CMK (cell line): ENCODE measurements around the gene RASAL2.

Experiments used
- DNase-seq: peaks from one replicate; pipeline ENCODE4 v3.0.0-alpha.2; 2010; ENCODE audit warnings: low read depth

The RASAL2 gene

DNA sequence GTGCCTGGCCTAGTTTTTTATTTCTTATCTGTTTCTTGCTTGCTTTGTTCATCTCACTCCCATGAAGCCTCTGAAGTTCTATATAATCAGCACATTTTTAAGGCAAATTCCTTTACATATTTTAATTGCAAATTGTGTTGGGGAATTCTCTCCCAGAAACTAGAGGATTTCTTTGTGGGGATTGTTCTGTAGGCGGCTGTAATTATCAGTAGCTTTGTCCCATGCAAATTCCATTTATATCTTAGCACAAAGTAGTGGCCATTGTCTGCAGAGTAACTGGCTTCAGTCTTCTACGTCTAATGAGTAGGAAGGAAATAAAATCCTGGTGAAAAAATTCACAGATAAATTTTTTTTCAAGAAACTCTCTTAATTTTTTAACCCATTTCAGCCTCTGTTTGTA, 367.2 kb downstream of the RASAL2 start:
- DNase-seq = no peak

DNA sequence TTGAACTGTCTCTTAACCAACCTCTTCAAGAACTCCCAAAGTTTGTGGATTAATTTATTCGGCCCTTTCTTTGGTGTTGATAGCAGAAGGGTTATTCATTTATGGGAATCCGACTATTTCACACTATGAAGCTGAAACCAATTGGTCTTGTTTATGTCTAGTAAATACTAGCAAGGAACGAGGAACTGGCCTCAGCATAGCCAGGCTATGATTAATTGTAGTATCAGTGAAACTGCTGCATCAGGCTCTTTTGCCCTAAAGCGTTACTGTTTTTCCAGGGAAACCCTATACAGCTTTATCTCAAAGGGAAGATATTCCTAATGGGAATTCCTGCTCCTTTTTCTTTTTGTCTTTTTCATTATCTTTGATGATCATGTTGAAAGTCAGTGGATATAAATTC, 367.8 kb downstream of the RASAL2 start:
- DNase-seq = no peak

DNA sequence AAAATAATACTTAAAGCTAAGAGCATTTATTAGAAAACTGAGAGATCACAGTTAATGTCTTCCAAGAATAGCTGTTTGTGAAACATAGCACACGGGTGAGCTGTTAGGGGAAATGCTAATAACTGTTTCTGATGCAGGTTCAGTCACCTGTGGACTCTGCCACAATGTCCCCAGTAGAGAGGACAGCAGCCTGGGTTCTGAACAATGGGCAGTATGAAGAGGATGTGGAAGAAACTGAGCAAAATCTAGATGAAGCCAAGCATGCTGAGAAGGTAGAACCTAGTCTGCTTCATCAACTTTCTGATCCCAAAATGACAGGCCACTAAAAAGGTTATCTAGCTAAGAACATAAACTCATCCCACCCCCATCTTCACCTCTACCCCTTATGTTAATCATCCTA, 370.2 kb downstream of the RASAL2 start:
- no peak for DNase-seq

DNA sequence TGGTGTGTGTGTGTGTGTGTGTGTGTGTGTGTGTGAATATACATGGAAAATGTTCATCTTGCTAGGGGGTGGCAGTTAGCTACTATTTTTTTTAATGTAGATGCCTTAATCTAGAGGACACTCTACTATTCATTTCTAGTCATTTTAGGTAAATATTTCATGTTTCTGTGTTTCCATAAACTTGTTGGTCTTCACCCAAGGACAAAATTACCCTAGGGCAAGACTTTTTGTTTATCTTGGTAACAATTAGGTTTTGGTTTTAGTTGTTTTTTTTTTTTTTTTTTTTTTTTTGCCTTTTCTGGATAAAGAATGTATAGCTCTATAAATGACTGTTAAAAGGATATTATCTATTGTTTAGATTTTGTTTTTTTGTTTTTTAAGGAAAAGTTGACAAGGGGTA, 370.7 kb downstream of the RASAL2 start:
- DNase-seq = no peak

DNA sequence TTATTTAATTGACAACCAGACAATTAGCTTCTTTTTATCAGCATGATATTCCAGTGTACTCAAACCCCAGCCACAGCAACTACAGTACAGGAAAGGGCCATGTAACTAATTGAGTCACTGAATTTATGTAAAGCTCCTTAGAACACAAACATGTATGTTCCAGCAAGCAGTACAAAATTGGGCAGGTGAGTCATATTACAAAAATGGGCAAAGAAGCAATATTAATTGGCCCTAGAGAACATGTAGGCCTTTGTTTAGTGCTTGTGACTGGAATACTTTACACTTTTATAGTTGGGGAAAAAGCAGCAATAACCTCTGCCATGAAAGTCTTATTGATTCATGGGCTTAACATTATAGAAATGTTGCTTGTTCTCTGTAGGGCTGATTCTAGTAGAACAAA, 371.1 kb downstream of the RASAL2 start:
- no peak for DNase-seq

DNA sequence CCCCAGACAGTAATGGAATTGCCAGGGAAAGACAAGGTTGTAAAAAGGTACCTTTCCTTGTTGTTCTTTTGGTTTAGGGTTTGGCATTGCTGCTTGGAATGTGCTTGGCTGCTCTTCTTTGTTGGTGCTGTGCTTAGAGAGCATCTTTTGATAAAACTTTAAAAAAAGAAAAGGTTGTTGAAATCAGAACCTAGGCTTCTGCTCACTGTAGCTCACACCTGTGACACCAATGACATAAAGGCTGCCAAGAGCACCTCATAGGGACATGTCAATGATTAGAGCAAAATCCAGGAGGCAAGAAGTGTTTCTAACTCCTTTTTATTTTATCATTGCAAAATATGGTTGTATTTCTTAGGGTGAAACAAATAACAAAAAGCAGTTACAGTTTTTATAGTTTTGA, 373.9 kb downstream of the RASAL2 start:
- no peak for DNase-seq

DNA sequence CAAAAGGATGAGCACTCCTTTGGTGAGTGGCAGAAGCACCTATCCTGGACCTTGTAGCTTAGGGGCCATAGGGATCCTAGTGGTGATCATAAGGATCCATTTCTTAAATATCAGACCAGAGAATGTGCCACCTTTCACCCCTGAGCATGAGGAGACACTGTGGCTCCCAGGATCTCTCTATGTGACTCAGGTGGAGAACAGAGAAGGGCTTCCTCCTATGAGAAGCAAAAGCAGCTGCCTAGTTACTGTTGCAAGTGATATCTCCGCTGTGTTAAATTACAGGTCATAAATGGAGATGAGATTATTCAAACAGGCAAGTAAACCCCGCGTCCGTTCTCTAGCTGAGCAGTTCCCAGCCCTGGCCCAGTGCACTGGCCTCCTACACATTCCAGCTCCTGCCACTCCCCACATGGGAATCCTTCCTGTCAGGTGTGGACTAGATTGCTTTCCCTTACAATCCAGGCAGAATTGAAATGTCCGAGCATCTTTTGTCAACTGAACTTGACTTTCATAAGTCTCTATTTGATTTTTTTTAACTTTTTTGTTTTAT, 376.6 kb downstream of the RASAL2 start:
- no peak for DNase-seq

DNA sequence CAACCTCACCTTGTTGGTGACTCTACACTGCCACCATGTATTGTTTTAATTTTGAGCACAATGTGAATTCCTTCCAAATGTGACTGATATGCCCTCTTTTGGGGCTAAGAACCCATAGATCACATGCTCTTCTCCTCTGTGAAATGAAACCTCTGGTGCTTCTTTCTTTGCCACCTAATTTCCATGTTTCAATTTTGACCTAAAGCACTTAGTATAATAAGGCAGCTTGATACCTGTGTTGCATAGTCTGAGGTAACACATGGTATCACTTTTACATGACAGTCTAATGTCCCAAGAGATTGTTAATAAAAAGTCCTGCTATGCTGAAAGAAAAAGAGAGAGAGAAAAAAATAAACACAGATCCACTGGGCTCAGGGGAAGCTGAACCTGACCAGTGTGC, 378.6 kb downstream of the RASAL2 start:
- DNase-seq = no peak

DNA sequence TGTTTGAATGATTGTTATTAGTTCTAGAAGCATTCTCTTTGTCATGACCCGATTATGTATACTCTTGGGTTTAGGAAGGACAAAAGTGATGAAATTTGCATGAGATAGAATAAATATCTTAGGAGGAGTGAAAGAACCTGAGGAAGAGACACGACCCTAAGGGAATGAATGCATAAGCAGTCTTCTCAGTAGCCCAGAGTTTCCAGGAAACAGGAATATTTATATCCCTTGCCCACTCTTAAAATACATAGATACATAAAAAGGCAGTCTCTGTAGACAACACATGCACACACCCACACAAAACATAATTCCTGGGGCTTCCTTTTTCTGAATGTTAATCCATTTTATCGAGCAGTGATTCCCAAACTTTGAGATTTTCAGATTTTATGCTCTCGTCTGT, 383.5 kb downstream of the RASAL2 start:
- DNase-seq = no peak

DNA sequence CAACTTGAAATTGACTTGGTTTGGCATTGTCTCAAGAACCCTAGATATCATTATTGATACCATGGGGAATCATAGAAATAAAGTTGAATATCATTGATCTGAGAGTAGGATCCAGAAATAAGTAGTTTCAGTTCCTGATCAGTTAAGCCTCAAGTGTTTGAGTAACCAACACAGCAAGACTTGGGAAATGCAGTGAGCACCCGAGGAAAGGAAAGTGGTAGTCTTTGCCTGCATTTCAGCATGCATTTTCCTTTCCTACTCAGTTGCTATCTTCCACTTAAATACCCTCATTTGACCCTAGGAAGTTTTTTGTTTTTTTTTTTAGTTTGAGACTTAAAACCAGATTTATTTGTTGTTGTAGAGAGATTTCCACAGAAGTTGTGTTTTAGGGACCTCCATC, 383.9 kb downstream of the RASAL2 start:
- DNase-seq = no peak

DNA sequence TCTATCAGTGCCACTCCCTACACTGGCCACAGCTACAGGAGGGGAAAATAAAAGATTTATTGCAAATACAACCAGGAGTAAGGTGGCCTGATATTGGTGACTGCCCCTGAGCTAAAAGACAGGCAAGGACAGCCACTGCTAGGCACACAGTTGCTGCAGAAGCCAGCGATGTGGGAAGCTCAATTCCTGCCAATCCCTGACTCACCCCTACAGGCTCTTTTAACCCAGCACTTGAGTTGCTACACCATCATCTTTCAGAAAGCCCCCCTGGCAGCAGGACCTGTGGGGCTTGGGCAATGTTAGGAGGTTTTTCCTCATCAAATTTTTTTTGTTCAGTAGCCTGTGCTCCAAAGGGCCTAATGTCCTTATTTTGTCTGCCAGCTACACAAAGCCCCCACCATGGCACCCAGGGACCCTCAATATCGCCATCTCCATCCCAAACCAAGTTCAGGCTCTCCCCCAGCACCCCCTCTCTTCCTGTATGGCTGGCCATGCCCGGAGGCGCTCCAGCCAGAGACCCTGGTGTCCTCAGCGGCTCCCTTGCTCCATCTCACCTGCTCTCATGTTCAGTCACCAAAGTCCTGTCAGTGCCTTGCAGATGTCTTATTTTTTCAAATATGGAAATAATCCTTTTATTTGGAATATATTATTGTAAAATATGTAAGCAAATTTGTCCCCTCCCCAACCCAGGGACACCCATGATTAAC, 389.5 kb downstream of the RASAL2 start:
- no peak for DNase-seq

DNA sequence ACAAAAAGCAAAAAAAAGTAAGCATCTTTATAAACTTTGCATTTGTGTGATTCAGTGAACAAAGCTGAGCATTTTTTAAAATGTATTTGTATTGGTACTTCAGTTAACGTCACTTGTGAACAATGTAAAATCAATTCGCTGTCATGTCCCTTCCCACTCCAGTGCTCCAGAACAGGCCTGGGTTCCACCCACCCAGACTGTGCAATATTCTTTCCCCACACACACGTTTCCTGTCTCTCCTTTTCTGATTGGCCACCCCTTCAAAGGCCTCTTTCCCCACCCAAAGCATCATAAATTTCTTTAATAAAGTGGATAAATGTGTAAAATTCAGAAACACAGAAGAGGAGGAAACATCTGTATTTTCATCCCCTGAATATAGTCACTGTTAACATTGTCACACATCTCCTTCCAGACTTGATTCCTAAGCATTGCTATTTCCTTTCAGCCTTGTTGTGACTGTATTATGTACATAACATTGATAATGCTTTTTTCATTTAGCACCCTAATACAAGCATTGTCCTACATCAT, 390.9 kb downstream of the RASAL2 start:
- no peak for DNase-seq

DNA sequence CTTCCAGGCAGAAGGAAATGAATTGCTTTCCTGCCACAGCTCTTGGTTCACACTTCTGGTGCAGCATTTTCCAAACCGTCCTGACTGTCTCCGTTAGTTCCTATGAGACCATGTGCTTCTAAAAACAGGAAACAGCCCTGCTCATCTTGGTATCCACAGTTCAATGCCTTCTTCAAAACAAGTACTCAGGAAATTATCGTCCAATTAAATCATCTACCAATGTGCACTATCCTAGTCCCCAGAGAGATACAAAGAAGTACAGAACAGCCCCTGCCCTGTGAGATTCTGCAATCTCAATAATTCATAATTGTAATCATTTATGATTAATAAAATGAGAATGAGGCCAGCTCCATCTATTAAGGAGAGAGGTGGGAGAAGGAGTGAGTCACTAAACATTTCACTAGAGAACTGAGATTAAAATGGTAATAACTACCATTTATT, 391.7 kb downstream of the RASAL2 start:
- DNase-seq = no peak

DNA sequence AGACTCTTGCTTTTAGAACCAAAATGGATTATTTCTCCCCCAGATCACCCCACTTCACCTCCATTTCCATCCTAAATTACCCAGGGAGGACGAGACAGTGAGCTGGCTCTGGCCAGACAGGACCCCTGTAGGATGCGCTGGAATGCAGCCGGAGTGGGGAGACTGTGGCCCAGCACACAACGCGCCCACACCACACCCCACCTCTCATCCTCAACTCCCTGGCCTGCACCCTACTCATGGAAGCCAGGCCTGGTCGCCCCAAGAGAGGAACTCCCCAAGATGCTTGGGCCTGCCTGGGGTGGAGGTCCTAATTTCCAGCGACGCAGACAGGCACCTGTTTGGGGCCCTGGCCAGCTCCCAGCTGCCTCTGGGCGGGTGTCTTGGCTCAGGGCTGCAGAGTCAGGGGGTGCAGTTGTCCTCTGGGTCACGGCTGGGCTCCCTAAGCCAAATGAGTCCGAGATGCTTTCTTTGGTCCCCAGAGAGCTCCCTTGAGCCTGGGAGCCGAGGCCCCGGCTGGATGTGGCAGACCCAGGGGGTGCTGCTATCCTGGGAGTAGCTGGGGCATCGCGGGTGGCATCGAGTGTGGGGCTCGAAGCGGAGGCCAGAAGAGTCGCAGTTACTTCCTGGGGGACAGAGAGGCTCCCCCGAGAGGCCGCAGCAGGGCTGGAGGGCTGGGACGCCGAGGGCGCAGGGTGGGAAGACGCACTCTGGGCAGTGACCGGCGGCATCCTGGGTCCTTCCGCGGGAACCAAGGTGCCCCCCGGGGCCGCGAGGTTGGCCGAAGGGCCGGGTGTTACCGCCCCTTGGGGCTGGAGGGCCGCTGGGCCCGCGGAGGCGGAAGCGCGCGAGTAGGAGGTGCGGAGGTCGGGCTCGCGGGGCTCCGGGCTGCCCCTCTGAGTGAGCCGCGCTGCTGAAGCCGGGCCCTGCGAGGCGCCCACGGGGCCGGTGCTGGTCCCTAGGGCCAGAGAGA, 392.5 kb downstream of the RASAL2 start:
- no peak for DNase-seq

DNA sequence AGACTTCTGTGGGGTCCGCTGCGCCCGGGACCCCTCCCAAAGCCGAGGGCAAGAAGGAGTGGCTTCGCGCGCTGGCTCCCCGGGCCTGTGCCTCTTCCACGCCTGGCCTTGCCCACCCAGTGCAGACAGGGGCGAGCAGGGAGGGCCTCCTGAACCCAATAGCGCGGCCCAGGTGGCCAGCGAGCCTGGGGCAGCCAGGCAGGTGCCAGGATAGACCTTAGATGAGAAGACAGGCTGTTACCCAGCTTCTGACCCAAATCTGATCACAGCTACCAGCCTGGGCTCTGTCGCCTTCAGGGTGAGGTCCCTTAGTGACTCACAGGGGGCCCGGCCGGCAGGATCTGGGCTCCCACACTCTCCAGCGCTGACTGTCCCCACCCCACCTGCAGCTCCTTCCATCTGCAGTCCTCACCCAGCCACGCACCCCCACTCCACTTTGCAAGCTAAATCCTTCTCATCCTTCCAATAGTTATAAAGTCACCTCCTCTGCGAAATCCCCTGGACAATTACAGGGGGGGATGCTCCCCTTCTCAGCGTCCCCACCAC, 393.2 kb downstream of the RASAL2 start:
- DNase-seq = no peak

DNA sequence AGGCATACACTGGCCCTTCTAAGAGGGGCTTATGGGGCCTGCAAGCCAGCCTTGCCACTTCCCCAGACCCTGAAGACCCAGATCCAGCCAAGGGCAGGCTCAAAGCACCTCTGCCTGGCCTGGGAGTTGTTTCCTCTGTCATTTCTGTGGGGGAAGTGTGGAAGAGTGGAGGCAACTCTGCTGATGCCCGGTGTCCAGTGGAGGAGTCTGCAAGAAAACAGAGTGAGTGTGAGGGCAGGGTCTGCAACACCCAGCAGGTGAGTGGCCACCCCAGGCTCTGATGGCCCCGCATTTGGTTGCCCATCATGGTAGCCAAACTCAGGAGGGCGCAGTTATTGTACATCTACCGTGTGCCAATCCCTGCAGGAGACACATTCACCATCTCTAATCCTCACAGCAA, 394.5 kb downstream of the RASAL2 start:
- no peak for DNase-seq

DNA sequence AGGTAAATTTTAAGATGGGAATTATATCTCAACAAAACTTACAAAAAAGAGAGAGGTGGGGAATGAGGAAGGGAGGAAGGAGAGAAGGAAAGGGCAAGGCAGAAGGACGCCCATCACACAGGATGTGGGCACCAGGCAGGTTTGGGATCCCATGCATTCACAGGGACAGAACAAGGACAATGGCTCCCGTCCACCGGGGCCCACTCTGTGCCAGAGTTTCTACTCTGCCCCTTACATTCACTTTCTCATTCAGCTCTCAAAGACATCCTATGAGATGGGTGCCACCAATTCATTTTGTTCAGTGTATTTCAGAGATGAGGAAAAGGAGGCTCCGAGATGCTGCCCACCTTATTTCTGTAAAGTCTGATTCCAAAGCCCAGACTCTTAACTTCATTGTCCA, 395.5 kb downstream of the RASAL2 start:
- no peak for DNase-seq

DNA sequence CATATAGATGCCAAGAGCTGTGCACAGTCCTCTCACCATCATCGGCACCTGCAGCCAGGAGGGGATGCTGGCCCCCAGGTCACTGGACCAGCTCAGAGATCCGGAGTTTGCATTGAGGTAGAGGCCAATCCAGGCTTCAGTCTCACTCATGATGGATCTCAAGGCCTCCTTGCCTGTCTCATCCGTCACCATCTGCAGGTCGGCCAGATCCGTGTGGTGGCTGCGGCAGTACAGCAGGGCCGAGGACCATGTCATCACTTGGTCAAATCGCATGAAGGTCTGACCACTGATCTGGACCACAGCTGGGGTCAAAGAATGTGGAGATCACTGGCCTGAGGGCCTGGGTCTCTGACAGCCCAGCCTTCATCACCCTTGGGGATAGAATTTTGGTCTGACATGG, 396.2 kb downstream of the RASAL2 start:
- DNase-seq = no peak

DNA sequence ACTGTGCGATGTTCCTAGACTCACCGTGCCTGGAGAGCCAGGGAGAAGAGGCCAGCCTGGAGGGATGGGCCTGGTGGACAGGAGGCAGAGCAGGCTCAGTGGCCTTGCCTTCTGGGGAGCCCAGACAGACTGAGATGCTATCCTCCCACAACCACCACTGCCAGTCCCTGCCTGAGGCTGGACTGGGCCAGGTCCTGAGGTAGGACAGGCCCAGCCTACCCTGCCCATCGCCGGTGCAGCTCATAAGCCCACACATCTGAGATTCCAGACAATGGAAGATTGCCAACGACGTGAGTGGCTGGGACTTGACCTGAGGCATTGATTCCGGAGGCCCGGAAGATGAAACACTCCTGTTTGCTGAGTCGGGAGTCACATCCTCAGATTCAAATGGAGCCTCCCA, 397.1 kb downstream of the RASAL2 start:
- DNase-seq = no peak

DNA sequence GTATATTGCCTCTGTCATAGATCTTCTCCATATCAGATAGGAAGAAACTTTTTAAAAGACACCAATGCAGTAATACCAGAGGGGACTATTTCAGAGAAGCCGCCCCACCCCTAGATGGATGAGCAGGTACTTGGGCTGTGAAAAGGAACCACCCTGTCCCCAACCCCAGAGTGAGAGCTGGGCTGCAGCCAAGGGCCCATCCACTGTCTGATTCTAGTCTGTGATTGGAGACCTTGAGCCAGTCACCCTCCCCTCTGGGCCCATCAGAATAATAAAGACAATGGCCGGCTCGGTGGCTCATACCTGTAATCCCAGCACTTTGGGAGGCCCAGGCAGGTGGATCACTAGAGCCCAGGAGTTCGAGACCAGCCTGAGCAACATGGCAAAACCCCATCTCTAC, 397.8 kb downstream of the RASAL2 start:
- DNase-seq = no peak

DNA sequence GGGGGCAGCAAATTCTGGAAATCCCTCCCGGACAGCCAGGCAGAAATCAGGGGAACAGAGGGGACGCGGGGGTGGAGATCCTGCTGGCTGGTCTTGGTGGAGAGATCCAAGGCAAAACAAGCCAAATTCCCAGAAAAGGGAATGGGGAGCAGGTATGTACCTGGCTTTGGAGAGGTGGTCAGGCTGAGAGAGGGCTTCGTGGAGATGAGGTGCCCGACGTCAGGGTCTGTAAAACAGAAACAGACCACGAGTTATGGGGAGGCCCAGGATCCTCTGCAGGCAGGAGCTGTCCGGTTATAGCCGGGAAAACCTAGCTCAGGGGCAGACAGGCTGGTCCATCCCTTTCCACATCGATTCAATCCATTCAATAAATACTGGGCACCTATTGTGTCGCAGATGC, 398.4 kb downstream of the RASAL2 start:
- DNase-seq = no peak

DNA sequence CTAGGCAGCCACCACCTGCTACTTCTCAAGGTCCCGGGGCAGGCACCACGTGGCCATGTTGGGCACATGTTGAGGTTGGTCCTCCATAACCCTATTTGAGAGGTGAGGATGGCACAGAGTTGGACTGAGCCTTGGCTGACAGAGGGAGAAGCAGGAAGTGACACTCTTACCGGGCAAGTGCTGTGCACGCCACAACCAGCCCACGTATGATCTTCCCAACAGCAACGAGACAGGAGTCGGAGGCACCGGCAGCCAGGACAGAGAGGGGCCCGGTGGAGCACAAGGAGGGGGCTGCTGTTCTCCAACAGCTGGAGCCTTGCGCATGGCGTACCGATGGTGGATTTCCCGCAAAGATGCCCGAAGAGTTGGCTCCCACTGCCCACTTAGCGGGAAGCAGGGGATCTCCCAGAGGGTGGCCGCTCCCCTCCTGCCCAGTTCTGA, 399.4 kb downstream of the RASAL2 start:
- DNase-seq = no peak

DNA sequence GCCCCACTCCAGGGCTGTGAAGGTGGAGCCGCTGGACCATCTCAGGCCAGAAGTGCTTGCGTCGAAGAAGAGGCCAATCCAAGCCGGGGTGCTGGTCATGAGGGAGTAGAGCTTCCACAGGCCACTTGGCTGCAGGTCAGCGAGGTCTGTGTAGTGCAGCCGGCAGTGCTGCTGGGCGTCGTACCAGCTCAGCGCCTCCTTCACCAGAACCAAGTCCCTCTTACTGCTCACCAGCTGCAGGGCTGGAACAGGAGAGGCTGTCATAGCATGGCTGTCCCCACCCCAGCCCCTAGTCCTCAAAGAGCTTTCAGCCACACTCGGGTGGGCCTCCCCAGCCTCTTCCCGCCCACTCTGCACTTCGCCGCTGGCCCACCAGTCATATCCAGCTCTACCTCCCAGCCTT, 400.7 kb downstream of the RASAL2 start:
- DNase-seq = no peak
